ENCODE measurements around the gene TRIM6.

Gene TRIM6

DNA sequence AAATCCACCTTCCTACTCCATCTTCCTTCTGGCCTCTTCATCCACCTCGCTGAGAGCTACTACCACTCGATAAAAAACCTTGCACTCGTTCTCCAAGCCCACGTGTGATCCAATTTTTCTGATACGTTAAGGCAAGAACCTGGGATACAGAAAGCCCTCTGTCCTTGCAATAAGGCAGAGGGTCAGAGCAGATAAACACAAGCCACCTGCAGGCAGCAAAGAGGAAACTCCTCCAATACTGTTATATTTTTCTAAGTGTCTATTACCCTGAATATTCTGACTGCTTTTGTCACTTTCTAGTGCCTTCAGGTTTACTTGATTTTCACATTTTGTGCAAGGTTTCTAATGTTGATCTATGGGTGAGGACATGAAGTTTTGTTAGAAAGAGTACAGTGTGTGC lies 61.9 kb downstream of the TRIM6 start:
- Histone ChIP-seq H3K27ac (ENCODE audit: low read depth in 2 of 2, low read length in 2 of 2) (no peak overlapping the region), H3K36me3 (ENCODE audit: control insufficient read depth in 2 of 2, insufficient read depth in 2 of 2, low read length in 2 of 2) (peaks cover under 1 to 2% of the 10 kb centered on the region in 2 donors), H3K9me3 (ENCODE audit: control insufficient read depth in 2 of 2, low read length in 2 of 2) (no peaks in the 10 kb centered on the region), H3K4me3 (ENCODE audit: low read length in 2 of 2) (no peak overlapping the region), H3K9ac (ENCODE audit: low read depth in 1 of 2, low read length in 2 of 2) (no peak overlapping the region), H3K27me3 (ENCODE audit: control insufficient read depth in 2 of 2, insufficient read depth in 2 of 2, low read length in 2 of 2) (no peaks in the 10 kb centered on the region), H3K4me1 (ENCODE audit: control insufficient read depth in 2 of 2, insufficient read depth in 2 of 2, low read length in 2 of 2) (no peaks in the 10 kb centered on the region)

Measured in mucosa of rectum (tissue), 2 donors.